ELF-1 (cell line): Measurements from ENCODE around the gene BCO2.
"Not testable (repeated sequence)": the region's sequence is repeated elsewhere in the genome, so short reads cannot be mapped to it uniquely, and the experiment has no call there.

Experiments
- DNase-seq: peaks from one replicate; pipeline ENCODE4 v3.0.0-alpha.2; 2016; ENCODE audit warnings: low read depth, low spot score

Gene BCO2

DNA sequence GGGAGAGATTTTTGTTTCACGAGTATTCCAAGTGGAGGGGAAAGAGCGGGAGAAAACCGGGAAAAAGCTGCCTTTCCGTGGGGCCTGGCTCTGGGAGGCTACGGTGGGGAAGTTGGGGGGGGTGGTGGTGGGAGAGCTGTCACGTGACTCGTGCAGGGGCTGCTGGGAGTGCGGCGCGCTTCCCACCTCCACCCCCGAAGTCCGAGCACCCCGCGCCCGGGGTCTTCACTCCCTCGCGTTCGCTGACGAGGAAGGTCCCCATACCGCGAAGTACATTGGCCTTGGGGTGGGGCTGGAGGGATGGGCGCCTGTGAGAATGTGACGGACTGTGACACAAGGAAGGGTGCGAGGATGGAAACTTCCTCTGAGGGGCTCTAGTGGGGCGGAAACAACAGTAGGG, 8.2 kb upstream of the BCO2 start, which contains the start of gene TEX12:
TEX12 (plus strand) TSS at position 228 of the 400 bp plus-strand sequence. CDS start 1,897 bp downstream, outside the sequence.
- DNase-seq, result no peak

DNA sequence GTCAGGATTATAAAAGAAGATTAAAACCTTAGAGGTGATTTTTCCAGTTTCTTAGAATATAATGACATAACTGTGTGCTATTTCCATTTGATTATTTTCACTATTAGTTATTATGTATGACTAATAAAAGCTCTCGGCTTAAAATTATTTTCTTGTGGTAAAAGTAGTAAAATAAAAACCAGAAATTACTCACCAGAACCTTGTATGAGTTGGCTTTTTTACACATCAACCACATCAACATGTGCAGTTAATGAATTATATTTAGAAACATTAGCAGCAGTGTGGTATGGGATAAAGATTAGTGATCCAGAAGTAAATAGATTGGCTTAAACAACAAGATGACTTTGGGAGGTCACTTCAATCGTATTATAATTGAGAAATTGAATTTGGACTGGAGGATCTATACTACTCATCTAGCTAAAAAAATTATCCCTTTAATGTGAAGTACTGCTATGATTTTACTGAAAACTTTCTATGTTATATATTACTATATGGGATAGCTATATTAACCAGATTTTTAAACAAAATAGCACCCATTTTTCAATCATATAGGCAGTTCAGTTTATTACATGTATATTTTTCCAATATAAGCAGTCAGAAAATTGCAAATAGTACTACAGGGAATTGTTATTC, 2.8 kb upstream of the BCO2 start:
- DNase-seq, result no peak

DNA sequence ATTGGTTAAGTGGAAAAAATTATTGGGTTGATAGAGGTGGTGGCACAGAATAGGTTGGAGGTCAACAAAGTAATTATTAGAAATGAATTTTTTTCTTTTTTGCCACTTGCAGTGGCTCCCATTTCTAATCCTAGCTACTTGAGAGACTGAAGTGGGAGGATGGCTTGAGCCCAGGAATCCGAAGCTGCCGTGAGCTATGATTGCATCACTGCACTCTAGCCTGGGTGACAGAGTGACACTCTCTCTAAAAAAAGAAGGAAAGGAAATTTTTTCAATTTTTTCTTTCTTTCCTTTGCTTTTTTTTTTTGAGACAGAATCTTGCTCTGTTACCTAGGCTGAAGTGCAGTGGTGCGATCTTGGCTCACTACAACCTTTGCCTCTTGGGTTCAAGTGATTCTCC, 2.2 kb upstream of the BCO2 start:
- no peak for DNase-seq

DNA sequence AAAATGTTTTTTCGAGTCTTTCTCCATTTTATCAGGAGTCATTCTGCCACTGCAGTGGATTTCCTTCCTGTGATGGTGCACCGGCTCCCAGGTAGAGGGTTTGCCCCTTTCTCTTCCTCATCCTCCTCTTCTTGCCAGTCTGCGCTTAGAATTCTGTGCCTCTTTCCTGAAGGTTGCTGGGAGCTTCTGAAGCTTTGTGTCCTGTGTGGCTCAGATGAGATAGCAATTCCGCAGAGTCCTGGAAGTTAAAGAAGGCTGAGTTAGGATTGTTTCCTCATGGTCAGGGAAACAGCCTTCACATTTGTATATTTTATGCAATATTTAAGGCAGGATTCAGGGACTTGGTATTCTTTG, 264 bp downstream of the BCO2 start:
- DNase-seq, result no peak

DNA sequence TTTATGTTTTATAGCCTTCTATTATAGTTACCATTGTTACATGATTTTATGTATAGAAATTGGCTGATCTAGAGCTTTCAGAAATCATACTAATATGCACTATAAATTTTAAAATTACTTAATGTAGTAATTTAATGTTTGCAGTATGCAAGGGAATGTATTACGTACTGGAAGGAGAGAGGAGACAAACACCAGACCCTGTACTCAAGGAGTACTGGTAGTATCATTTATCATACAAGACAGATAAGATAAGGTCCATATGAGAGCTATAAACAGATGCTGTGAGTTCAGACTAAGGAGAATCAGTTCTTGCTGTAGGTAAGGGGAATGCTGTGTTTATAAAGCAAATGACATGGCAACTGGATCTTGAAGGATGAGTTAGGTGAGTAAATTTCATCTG, 765 bp downstream of the BCO2 start:
- DNase-seq, result no peak

DNA sequence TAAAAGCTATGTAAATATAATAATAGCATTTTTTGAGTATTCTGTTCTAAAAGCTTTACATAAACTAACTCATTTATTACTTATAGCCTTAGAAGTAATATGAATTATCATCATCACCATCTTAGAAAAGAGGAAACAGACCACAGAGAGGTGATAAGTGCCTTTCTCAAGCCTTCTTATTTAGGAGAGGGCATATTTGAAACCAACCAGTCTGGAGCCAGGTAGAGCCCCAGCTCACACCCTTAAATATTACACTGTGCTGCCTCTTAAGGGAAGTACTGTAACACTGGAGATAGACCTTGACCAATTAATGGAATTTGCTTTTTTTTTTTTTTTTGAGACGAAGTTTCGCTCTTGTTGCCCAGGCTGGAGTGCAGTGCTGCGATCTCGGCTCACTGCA, 2.3 kb downstream of the BCO2 start:
- DNase-seq, result no peak

DNA sequence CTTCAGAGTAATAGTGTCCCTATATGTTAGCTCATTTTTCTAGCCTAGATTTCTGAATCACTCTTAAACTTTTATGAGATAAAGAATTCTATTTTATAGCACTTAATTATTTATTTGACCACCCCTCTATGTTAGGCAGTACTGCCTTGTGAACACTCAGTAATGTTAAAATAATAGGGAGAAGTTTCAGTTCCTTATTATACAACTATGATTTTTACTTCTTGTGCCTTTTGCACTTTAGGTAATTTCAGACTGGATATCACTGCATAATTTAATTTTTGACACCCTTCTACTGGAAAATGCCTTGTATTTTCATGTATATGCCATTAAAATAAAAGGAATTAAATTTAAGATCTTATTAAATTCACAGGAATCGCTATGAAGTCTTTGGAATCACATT, 3.1 kb downstream of the BCO2 start:
- no peak for DNase-seq

DNA sequence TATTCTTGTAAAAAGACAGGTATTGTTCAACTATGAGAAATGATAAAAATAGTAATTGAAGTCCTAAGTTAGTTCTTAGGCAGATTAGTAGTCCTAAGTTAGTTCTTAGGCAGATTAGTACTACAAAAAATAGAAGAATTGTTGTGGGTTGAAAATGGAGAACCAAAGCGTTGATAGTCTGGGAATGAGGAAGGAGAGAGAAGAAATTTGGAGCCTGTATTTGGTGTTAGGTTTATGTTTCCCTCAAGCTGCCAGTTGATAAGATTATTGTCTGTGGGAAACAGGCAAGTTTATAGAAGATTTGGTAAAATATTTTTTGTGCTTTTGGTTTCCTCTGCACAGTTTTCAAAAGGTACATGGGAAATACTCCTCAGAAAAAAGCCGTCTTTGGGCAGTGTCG, 3.6 kb downstream of the BCO2 start:
- DNase-seq, result no peak

DNA sequence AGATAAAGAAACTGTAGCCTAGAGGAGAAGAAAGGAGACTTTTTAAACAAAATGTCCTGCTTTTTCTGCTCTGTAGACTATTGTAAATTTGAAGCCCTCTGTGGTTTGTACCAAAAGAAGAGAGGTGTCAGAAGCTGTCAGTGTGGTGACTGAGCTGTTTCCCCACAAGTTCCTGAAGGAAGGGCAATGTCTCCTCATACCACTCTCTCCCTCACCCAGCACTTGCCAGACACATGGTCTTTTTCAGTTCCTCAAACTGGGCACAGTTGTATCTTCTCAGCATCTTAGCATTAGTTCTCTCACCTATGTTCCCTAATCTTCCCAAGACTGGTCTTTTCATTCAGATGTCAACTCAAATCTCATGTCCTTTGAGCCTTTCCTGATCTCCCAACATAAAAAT, 4.3 kb downstream of the BCO2 start:
- no peak for DNase-seq

DNA sequence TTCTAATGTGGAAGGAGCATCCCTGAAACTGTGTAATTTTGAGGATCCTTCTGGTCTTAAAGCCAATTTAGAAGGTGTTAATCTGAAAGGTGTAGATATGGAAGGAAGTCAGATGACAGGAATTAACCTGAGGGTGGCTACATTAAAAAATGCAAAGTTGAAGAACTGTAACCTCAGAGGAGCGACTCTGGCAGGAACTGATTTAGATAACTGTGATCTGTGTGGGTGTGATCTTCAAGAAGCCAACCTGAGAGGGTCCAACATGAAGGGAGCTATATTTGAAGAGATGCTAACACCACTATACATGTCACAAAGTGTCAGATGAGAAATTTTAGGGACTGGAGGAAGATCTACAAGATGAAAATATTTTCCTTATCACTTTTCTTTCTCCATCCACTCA, 7.6 kb downstream of the BCO2 start:
- no peak for DNase-seq

DNA sequence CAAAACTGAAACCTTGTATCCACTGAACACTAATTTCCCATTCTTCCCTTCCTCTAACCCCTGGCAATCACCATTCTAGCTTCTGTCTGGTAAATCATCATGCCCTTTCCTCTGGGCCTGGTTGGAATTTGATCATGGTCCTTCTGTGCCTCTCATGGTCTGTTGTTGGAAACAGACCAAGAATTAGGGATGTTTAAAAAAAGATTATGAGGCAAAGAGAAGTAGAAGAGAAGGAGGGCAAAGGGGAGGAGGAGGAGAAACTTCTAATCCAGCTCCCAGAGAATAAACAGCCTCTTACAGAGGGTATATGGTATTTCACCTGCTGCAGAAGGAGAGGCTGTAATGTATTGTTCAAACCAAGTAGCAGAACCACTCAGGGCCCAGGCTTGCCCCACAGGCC, 10.6 kb downstream of the BCO2 start:
- DNase-seq, result no peak

DNA sequence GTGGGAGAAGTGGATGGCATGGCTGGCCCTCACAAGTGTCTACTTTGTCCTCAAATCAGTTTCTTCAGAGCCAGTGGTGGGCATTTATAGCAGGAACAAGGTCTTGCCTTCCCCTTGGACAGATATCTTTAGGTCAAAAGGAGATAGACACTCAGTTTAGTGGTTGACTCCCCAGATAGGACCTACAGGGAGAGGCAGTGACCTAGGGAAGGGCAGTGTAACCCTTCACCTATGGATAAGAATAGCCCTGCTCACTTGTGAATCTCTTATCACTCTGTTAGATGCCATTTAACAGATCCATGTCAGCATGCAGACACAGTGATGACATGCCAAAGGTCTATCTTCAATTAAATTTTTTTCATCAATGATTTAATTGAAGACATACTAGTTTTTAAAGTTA, 11.0 kb downstream of the BCO2 start:
- DNase-seq, result no peak

DNA sequence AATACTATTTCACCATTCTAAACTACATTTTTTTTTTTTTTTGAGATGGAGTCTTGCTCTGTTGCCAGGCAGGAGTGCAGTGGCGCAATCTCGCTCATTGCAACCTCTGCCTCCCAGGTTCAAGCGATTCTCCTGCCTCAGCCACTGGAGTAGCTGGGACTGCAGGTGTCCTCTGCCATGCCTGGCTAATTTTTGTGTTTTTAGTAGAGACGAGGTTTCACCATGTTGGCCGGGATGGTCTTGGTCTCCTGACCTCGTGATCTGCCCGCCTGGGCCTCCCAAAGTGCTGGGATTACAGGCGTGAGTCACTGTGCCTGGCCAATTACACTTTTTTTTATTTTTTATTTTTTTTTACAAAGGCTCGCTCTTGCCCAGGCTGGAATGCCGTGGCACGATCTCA, 19.8 kb downstream of the BCO2 start:
- not testable (repeated sequence) for DNase-seq

DNA sequence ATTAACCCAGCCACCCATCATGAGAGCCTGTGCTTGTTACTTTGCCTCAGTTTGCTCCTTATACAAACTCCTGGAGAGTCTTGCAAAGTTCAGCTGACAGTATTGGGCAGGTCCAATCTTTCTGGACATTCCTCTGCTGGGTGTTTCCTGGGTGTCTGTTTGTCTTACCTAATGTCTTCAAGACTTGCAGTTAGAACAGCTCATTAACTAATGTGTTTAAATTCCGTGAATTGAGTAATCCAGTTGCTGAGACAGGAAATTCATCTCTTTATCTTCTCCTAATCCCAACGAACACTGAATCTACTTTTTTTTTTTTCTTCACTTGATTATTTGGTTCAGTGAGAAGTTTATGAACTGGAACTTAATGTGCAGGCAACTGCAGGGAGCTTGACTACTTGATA, 20.6 kb downstream of the BCO2 start:
- DNase-seq, result no peak

DNA sequence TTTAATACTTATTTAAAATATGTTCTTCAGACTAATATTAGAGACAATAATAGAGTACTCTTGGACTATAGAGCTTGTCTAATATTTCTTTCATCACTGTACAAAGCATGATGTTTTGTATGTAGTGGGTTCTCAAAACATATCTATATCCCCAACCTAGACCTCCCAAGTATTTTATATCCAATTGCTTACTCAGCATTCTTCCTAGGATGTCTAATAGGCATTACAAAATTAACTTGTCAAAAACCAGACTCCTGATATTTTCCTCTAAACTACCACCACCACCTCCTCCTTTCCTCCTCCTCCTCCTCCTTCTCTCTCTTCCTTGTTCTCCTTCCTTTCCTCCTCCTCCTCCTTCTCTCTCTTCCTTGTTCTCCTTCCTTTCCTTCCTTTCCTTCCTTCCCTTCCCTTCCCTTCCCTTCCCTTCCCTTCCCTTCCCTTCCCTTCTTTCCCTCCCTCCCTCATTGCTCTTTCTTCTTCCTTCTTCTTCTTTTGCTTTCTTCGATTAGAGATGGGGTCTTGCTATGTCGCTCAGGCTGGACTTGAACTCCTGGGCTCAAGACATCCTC, 21.3 kb downstream of the BCO2 start:
- no peak for DNase-seq

DNA sequence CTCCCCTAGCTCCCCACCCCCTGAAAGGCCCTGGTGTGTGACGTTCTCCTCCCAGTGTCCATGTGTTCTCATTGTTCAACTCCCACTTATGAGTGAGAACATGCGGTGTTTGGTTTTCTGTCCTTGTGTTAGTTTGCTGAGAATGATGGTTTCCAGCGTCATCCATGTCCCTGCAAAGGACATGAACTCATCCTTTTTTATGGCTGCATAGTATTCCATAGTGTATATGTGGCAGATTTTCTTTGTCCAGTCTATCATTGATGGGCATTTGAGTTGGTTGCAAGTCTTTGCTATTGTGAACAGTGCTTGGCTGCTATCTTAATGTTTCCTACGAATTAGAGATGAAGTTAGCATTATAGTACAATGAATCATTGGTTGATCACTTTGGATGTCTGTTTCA, 23.8 kb downstream of the BCO2 start:
- DNase-seq, result not testable (repeated sequence)

DNA sequence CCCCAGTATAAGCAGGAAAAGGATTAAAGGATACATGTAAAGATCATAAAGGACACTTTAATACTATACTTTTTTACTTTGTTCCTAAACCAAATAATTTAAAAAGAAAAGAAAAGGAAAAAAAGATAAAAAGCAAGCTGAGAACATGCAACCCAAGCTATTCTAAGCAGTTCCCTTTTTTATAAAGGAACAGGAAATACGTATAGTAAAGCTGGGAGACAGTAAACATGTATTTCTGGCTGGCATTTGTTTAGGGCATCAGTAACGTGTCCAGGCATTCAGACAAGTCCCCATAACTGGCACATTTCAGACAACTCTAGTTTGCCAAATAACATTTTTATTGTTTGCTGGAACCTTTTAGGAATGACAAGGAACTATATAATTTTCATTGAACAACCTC, 24.9 kb downstream of the BCO2 start:
- DNase-seq, result no peak

DNA sequence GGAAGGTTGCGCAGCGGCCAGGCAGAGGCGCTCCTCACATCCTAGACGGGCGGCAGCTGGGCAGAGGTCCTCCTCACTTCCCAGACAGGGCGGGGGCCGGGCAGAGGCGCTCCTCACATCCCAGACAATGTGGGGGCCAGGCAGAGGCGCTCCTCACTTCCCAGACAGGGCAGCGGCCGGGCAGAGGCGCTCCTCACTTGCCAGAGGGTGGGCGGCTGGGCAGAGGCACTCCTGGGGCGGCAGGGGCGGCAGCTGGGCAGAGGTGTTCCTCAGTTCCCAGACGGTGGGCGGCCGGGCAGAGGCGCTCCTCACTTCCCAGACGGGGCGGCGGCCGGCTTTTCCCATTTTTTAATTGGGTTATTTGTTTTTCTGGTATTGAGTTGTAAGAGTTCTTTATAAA, 30.8 kb downstream of the BCO2 start:
- DNase-seq, result no peak

DNA sequence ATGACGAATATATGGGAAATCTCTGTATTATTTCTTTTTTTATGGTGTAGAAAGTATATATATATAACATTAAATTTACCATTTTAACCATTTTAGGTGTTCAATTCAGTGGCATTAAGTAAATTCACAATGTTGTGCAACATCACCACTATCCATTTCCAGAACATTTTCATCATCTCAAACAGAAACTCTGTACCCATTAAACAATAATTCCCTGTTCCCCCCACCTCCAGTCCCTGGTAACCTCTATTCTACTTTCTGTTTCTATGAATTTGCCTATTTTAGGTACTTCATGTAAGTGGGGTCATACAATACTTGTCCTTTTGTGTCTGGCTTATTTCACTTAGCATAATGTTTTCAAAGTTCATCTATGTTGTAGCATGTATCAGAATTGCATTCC, 35.6 kb downstream of the BCO2 start:
- no peak for DNase-seq

DNA sequence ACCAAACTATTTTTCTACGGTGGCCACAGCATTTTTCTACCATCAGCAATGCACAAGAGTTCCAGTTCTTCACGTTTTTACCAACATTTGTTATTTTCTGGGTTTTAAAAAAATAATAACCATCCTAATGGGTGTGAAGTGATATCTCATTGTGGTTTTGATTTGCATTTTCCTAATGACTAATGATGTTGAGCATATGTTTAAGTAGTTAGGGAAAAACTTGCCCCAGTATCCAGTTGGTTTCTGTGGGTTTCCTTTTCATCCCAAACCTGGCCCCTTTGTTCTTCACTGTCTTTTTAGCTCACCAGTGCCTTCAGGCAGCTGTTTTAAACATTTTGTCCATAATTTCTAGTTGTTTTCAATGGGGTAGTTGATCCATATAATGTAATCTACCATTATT, 36.2 kb downstream of the BCO2 start:
- DNase-seq, result no peak

DNA sequence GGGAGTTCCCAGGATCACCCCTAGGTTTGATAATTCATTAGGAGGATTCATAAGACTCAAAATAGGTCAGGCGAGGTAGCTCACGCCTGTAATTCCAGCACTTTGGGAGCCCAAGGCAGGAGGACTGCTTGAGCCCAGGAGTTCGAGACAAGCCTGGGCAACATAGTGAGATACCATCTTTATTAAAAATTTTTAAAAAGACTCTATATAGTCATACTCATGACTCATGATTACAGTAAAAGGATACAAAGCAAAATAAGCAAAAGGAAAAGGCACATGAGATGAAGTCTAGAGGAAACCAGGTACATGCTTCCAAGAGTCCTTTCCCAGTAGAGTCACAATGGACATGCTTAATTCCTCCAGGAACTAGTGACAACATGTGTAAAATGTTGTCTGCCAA, 37.0 kb downstream of the BCO2 start:
- DNase-seq, result no peak

DNA sequence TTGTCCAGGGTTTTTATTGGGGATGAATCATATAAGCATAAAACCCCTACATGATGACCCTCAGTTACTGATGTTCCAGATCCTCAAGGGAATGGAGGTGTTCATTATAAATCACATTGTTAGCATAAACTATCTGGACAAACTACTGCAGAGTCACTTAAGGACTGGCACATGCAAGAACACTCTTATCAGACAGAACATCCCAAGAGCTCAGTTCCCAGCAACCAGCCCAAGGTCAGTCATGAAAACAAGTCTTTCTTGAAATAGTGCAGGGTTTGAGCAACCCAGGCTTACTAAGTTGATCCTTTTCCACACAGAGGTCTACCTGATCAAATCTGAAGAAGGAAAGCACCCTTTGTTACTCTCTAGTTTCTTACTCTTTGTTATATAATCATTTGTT, 37.4 kb downstream of the BCO2 start:
- no peak for DNase-seq

DNA sequence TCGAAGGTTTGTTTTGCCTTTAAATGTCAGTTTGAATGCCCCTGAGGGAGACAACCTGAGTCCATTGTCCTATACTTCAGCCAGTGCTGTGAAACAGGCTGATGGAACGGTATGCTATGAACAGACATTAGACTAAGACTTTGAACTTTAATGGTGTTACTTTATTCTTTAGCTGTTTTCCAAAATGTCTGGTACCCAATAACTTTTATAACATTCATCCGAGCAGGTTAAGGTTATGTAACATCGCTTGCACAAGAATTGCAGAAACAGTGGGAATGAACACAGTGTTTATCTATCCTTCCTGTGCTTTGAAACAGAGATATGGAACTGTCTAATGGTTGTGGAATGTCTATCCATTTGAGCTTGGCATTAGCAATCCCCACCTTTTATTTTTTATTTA, 38.4 kb downstream of the BCO2 start:
- DNase-seq, result no peak

DNA sequence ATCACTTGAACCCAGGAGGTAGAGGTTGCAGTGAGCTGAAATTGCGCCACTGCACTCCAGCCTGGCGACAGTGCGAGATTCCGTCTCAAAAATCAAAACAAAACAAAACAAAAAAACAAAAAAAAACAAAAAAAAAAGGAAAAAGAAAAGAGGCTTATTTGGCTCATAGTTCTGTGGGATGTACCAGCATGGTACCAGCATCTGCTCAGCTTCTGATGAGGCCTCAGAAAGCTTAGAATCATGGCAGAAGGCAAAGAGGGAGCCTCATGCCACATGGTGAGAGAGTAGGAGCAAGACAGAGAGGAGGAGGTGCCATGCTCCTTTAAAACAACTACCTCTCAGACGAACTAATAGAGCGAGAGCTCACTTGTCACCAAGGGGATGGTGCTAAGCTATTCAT, 40.3 kb downstream of the BCO2 start:
- no peak for DNase-seq
